IMR-90 (cell line): ENCODE measurements around the gene VPS33A. TPM values are rescaled to one million over a fixed set of nuclear protein-coding genes. Genes with fewer than 3 reads are reported as not detected.

ENCODE experiments used
- ATAC-seq: fragments of 200-7000 bp; cut with Tn5 transposase; 2 replicates; pipeline ENCODE4 v1.9.1; 2020; ENCODE audit warnings: low read depth, mild to moderate bottlenecking, moderate library complexity
- BruUV-seq: library from RNA; stranded (reverse); fragments of 400-500 nt; replicated peaks from 2 replicates; lab custom pipeline; 2021; lab: Mats Ljungman, UMichigan
- CTCF ChIA-PET: fragments of 300-600 bp; formaldehyde crosslinking; extraction: SDS; loops from one replicate; lab custom pipeline; 2021; ENCODE audit warnings: antibody characterized with exemption; lab: Yijun Ruan, JAX
- POLR2A ChIA-PET: fragments of 300-600 bp; sonication (Branson Sonifier 250); formaldehyde crosslinking; loops from one replicate; lab custom pipeline; 2022; ENCODE audit warnings: antibody characterized with exemption; ENCODE audit not compliant: unreplicated experiment; lab: Charles Lee
- DNase-seq: peaks from one replicate; pipeline ENCODE4 v3.0.0; 2013
- H2AFZ ChIP-seq: replicated peaks from 2 replicates; pipeline ENCODE3; 2013; ENCODE audit warnings: low read length, mild to moderate bottlenecking; ENCODE audit not compliant: poor library complexity
- H2AK5ac ChIP-seq: 2 replicates; pipeline ENCODE4 v1.6.1; 2013; ENCODE audit warnings: low read depth, low read length, inconsistent platforms
- H2AK9ac ChIP-seq: replicated peaks from 2 replicates; pipeline ENCODE3; 2013; ENCODE audit warnings: mild to moderate bottlenecking, low read depth, low read length, moderate library complexity; ENCODE audit not compliant: poor library complexity
- H2BK120ac ChIP-seq: 2 replicates; pipeline ENCODE4 v1.6.1; 2013; ENCODE audit warnings: low read depth, low read length, inconsistent platforms
- H2BK15ac ChIP-seq: 3 replicates; pipeline ENCODE4 v1.6.1; 2013; ENCODE audit warnings: low read depth, low read length, inconsistent platforms
- H2BK20ac ChIP-seq: 2 replicates; pipeline ENCODE4 v1.6.1; 2013; ENCODE audit warnings: low read depth, mild to moderate bottlenecking, inconsistent platforms, low read length, moderate library complexity
- H2BK5ac ChIP-seq: 2 replicates; pipeline ENCODE4 v1.6.1; 2013; ENCODE audit warnings: mild to moderate bottlenecking, low read depth, low read length, inconsistent platforms; ENCODE audit not compliant: poor library complexity, severe bottlenecking
- H3K14ac ChIP-seq: replicated peaks from 2 replicates; pipeline ENCODE4 v1.6.1; 2013; ENCODE audit warnings: low read depth, low read length, inconsistent platforms
- H3K18ac ChIP-seq: 2 replicates; pipeline ENCODE4 v1.6.1; 2013; ENCODE audit warnings: low read depth, low read length, control low read depth
- H3K23ac ChIP-seq: 2 replicates; pipeline ENCODE4 v1.6.1; 2013; ENCODE audit warnings: low read depth, low read length, inconsistent platforms
- H3K27ac ChIP-seq: 2 replicates; pipeline ENCODE4 v1.5.1; 2013; ENCODE audit warnings: mild to moderate bottlenecking, control low read depth, low read length; ENCODE audit not compliant: insufficient read depth
- H3K27me3 ChIP-seq: 2 replicates; pipeline ENCODE4 v1.6.1; 2013; ENCODE audit warnings: low read length; ENCODE audit not compliant: control insufficient read depth, insufficient read depth
- H3K36me3 ChIP-seq: 2 replicates; pipeline ENCODE4 v1.6.1; 2013; ENCODE audit warnings: low read length, mixed read lengths; ENCODE audit not compliant: control insufficient read depth, insufficient read depth
- H3K4ac ChIP-seq: 2 replicates; pipeline ENCODE4 v1.6.1; 2013; ENCODE audit warnings: low read depth, low read length, inconsistent platforms
- H3K4me1 ChIP-seq: 2 replicates; pipeline ENCODE4 v1.6.1; 2013; ENCODE audit warnings: low read length, mixed read lengths; ENCODE audit not compliant: control insufficient read depth, insufficient read depth
- H3K4me2 ChIP-seq: 2 replicates; pipeline ENCODE4 v1.6.1; 2013; ENCODE audit warnings: low read depth, mild to moderate bottlenecking, control low read depth, low read length, moderate library complexity
- H3K4me3 ChIP-seq: 2 replicates; pipeline ENCODE4 v1.5.1; 2013; ENCODE audit warnings: low read depth, mild to moderate bottlenecking, control low read depth, low read length, moderate library complexity; ENCODE audit not compliant: insufficient read depth
- H3K56ac ChIP-seq: 2 replicates; pipeline ENCODE4 v1.6.1; 2013; ENCODE audit warnings: low read length, inconsistent platforms; ENCODE audit not compliant: insufficient read depth; ENCODE audit errors: extremely low read depth
- H3K79me1 ChIP-seq, 2 experiments: 2 replicates each; pipeline ENCODE4 v1.6.1; 2013; ENCODE audit warnings: low read length in 2 of 2, inconsistent platforms in 1 of 2, low read depth in 1 of 2
- H3K9ac ChIP-seq: 2 replicates; pipeline ENCODE4 v1.6.1; 2013; ENCODE audit warnings: low read depth, low read length, control low read depth
- H3K9me1 ChIP-seq: 2 replicates; pipeline ENCODE4 v1.6.1; 2013; ENCODE audit warnings: low read length, inconsistent platforms; ENCODE audit not compliant: insufficient read depth
- H3K9me3 ChIP-seq: 2 replicates; pipeline ENCODE4 v1.6.1; 2013; ENCODE audit warnings: low read length; ENCODE audit not compliant: control insufficient read depth, insufficient read depth
- H4K20me1 ChIP-seq: 2 replicates; pipeline ENCODE4 v1.6.1; 2013; ENCODE audit warnings: low read length, inconsistent platforms; ENCODE audit not compliant: insufficient read depth
- H4K5ac ChIP-seq: 2 replicates; pipeline ENCODE4 v1.6.1; 2013; ENCODE audit warnings: mild to moderate bottlenecking, low read depth, low read length, control low read depth
- H4K8ac ChIP-seq, 2 experiments: 2 replicates each; pipeline ENCODE4 v1.6.1; 2013; ENCODE audit warnings: low read depth in 2 of 2, low read length in 2 of 2, control low read depth in 1 of 2, inconsistent platforms in 1 of 2
- H4K91ac ChIP-seq: 2 replicates; pipeline ENCODE4 v1.6.1; 2013; ENCODE audit warnings: low read depth, low read length, inconsistent platforms; ENCODE audit not compliant: insufficient read depth
- CEBPB ChIP-seq: IDR thresholded peaks from 2 replicates; pipeline ENCODE4 v1.6.1; 2012; ENCODE audit warnings: low read depth, low read length, improper control_type of control experiment
- MAFK ChIP-seq: IDR thresholded peaks from 2 replicates; pipeline ENCODE4 v1.6.1; 2012; ENCODE audit warnings: low read depth, low read length, improper control_type of control experiment
- SMC3 ChIP-seq: fragments of 150-350 bp; IDR thresholded peaks from 2 replicates; pipeline ENCODE4 v1.6.1; 2016; ENCODE audit warnings: low read depth, mild to moderate bottlenecking, antibody characterized with exemption, low read length, moderate library complexity
- WGBS, 2 experiments: methylation state at CpG; one replicate each; pipeline versions ENCODE4 v1.1.5 to v1.1.7; 2013; ENCODE audit warnings: missing lambda C conversion rate in 2 of 2; ENCODE audit not compliant: insufficient read length in 1 of 2; ENCODE audit errors: extremely low coverage in 2 of 2; 5-methylcytosine and 5-hydroxymethylcytosine counted together
- dilution Hi-C: fragments of 300-500 bp; cut with HindIII; formaldehyde crosslinking; loops from one replicate; pipeline ENCODE4 v1.14.3; 2018; ENCODE audit warnings: low sequenced_read_pairs; ENCODE audit not compliant: unreplicated experiment
- in situ Hi-C: fragments of 300-500 bp; cut with MboI; formaldehyde crosslinking; loops from 3 replicates; pipeline ENCODE4 v1.14.3; 2019; ENCODE audit warnings: low sequenced_read_pairs, inconsistent platforms, mixed read lengths
- intact Hi-C: fragments of 100-400 bp; cut with micrococcal nuclease; formaldehyde crosslinking; loops from 2 replicates; pipeline ENCODE4 v1.10.0; 2022
- polyA plus RNA-seq, 3 experiments: library from polyadenylated mRNA; depleted of rRNA; stranded (reverse); fragments of >200 nt; gene quantifications; 2 replicates each; pipeline ENCODE4 v1.2.3, GENCODE V29; 2012; ENCODE audit warnings: low replicate concordance in 1 of 3
- total RNA-seq: library from RNA; depleted of rRNA; stranded (reverse); fragments of >200 nt; gene quantifications from 2 replicates; pipeline ENCODE4 v1.2.3, GENCODE V29; 2012

Gene VPS33A
- total and polyA plus RNA-seq, 2 of the 4 experiments (the other 2 are of a cell fraction): 14.0 to 20.3 TPM

DNA sequence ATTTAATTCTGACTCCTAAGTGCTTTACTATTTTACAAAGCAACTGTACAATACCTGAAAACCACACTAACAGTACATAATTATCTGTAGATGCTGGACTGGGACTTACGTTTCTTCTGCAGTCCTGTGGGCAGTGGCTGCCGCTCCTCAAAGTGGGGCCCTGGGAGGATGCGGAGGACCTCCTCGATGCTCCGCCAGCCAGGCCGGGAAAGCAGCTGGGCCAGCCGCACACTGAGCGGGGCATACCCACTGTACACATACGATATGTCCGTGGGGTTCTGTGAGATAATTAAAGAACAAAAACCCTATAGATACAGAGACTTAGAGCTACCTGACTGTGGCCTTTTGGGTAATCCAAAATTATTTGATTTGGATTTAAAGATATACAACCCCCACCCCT, 33.6 kb downstream of the VPS33A start:
- H3K23ac ChIP-seq: no peak overlapping the region
- TF ChIP-seq SMC3 (no peak), CEBPB (no peak), MAFK (no peak)
- H3K36me3 ChIP-seq: peaks cover 21% of the 10 kb centered on the region
- no peaks in the 10 kb centered on the region for H3K79me1 ChIP-seq
- WGBS, 2 experiments: no CpG with 5 or more reads among the region's 10 CpGs
- ChIA-PET POLR2A (no interaction called here), CTCF (interaction anchor here (0.6 kb wide), 1 partner anchor 28 kb away, joined by 3 read pairs; no protein-coding TSS in a partner anchor)
- peaks cover 4% of the 10 kb centered on the region; the same call in 1 of the 2 replicates for H3K9me1 ChIP-seq
- no TSS peak for BruUV-seq
- H2BK20ac ChIP-seq: no peak overlapping the region
- H4K8ac ChIP-seq: no peak overlapping the region
- H3K27ac ChIP-seq: no peak overlapping the region
- no peaks in the 10 kb centered on the region for H3K27me3 ChIP-seq
- H2AK5ac ChIP-seq: no peak overlapping the region
- H2AK9ac ChIP-seq: no peak overlapping the region
- intact Hi-C loops (no loop called here), dilution Hi-C loops (no loop called here), in situ Hi-C loops (no loop called here)
- H3K4ac ChIP-seq: no peak overlapping the region
- H3K9me3 ChIP-seq: no peaks in the 10 kb centered on the region
- no peak overlapping the region for H3K14ac ChIP-seq
- H4K91ac ChIP-seq: no peak overlapping the region
- H3K9ac ChIP-seq: no peak overlapping the region
- no peak overlapping the region for H3K4me3 ChIP-seq
- H2AFZ ChIP-seq: no peak overlapping the region
- no peak overlapping the region for H3K56ac ChIP-seq
- no peak overlapping the region for H2BK15ac ChIP-seq
- no peak overlapping the region for H4K5ac ChIP-seq
- no peak overlapping the region for H2BK5ac ChIP-seq
- no peaks in the 10 kb centered on the region for H4K20me1 ChIP-seq
- no peak overlapping the region for H3K4me2 ChIP-seq
- no peaks in the 10 kb centered on the region for H3K4me1 ChIP-seq
- no peak overlapping the region for H2BK120ac ChIP-seq
- DNase-seq: no peak
- no peak for ATAC-seq
- no peak overlapping the region for H3K18ac ChIP-seq
